NCI-H446 treated with DMSO at 0.1 percent for 48 hours (cell line): ENCODE measurements around the gene NBAS.
"Not testable (repeated sequence)": the region's sequence is repeated elsewhere in the genome, so short reads cannot be mapped to it uniquely, and the experiment has no call there.

Source experiments
- DNase-seq: peaks from one replicate; lab custom pipeline; 2025; lab: John Stamatoyannopoulos, UW

The NBAS gene

GRCh38 chr2:15262792-15263191 lies 298.3 kb downstream of the NBAS start:
- no peak for DNase-seq

GRCh38 chr2:15260835-15261234 lies 300.3 kb downstream of the NBAS start:
- DNase-seq, result no peak

GRCh38 chr2:15260196-15260595 lies 300.9 kb downstream of the NBAS start:
- DNase-seq, result no peak

- no peak for DNase-seq
Observed at GRCh38 chr2:15259356-15259756, 301.8 kb downstream of the NBAS start.

- not testable (repeated sequence) for DNase-seq
Observed at GRCh38 chr2:15258385-15258784, 302.7 kb downstream of the NBAS start.

GRCh38 chr2:15253835-15254286 lies 307.3 kb downstream of the NBAS start:
- DNase-seq, result no peak

- DNase-seq, result no peak
Observed at GRCh38 chr2:15253247-15253646, 307.9 kb downstream of the NBAS start.

- DNase-seq, result no peak
Observed at GRCh38 chr2:15251753-15252152, 309.4 kb downstream of the NBAS start.

- not testable (repeated sequence) for DNase-seq
Observed at GRCh38 chr2:15250946-15251345, 310.2 kb downstream of the NBAS start.

GRCh38 chr2:15246870-15247269 lies 314.3 kb downstream of the NBAS start:
- no peak for DNase-seq

GRCh38 chr2:15243762-15244161 lies 317.4 kb downstream of the NBAS start:
- DNase-seq, result no peak

- DNase-seq, result no peak
Observed at GRCh38 chr2:15242936-15243461, 318.1 kb downstream of the NBAS start.

GRCh38 chr2:15241929-15242328 lies 319.2 kb downstream of the NBAS start:
- no peak for DNase-seq

GRCh38 chr2:15241201-15241600 lies 319.9 kb downstream of the NBAS start:
- no peak for DNase-seq

GRCh38 chr2:15238028-15238427 lies 323.1 kb downstream of the NBAS start:
- no peak for DNase-seq

GRCh38 chr2:15230599-15231192 lies 330.4 kb downstream of the NBAS start:
- DNase-seq, result no peak

GRCh38 chr2:15226661-15227060 lies 334.5 kb downstream of the NBAS start:
- no peak for DNase-seq

- no peak for DNase-seq
Observed at GRCh38 chr2:15225131-15225530, 336.0 kb downstream of the NBAS start.

- no peak for DNase-seq
Observed at GRCh38 chr2:15224641-15225040, 336.5 kb downstream of the NBAS start.

GRCh38 chr2:15223887-15224286 lies 337.2 kb downstream of the NBAS start:
- DNase-seq, result no peak

- no peak for DNase-seq
Observed at GRCh38 chr2:15222856-15223255, 338.3 kb downstream of the NBAS start.

GRCh38 chr2:15220603-15221002 lies 340.5 kb downstream of the NBAS start:
- DNase-seq, result no peak

- DNase-seq, result no peak
Observed at GRCh38 chr2:15218423-15219086, 342.6 kb downstream of the NBAS start.

- no peak for DNase-seq
Observed at GRCh38 chr2:15212249-15212648, 348.9 kb downstream of the NBAS start.
